GM18505 (cell line): ENCODE data around the gene ADAMTS6.

Source experiments
- ATAC-seq: cut with Tn5 transposase; IDR thresholded peaks from one replicate; pipeline ENCODE4 v1.9.1; 2021; ENCODE audit not compliant: unreplicated experiment
- POLR2A ChIP-seq: IDR thresholded peaks from 4 replicates; pipeline ENCODE4 v1.6.1; 2011; ENCODE audit warnings: borderline replicate concordance; ENCODE audit not compliant: insufficient read depth, insufficient read length; ENCODE audit errors: extremely low read depth

Gene ADAMTS6

DNA sequence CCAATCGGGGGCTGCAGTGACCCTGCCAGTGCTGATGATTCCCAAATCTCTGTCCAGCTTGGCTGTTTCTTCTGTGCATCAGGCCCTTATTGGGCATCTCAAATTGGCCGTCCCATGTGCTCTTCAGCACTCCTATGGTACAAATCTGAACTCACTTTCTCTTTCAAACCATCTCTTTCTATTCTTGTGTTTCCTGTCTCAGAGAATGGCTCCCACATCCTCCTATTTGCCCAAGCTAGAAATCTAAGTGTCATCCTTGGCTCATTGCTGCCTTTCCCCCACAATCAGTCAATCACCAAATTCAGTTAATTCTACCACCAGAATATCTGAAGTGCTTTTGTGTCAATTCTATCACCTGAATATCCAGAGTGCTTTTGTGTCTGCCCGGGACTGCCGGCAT lies 376.4 kb downstream of the ADAMTS6 start:
- peak; percentile 27 for TF ChIP-seq POLR2A
- no peak for ATAC-seq

DNA sequence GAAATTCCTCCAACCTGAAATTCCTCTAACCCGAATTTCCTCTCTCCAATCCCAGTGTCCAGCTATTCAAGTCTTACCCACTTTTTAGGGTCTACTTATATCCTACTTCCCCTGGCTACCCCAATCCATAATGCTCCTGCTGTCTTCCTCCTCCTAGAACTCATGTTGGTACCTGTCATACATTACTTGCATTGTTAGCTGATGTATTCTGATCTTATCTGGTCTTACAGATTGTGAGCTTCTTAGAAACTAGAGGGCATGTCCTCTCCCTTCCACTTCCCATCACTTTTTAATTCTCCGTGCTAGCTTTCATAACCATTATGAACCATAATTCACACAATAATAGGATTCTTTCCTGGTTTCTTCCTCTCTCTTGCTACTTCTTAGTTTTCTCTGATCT lies 376.9 kb downstream of the ADAMTS6 start:
- no peak for ATAC-seq
- no peak for TF ChIP-seq POLR2A

DNA sequence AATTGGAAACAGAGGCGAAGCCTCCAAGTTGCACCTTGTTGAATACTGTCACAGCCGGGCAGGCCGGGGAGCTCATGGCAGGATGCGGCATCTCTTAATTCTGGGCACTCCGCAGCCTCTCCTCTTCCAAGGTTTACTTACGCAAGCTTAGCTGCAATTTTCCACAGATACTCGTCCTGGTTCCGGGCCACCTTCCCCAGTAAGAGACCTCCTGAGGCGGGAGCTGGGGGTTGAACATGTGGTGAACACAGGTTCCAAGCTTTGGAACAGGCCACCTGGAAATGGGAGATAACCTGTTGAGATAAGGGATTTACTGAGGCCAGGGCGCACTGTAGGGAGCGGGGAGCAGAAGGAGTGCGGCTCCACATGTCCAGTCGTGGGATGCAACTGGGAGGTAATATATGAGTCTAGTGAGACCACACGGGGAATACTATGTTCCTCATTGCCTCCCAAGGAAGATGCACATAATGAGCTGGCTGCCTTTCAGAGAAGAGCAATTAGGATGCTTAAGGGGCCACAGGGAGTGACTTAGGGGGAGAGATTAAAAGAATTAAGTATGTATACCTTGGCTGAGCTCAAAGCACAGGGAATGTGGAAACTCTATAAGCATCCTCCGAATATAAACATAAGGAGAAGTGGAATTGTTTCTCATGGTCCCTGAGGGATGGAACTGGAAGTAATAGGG lies 377.8 kb downstream of the ADAMTS6 start:
- no peak for TF ChIP-seq POLR2A
- ATAC-seq: no peak

DNA sequence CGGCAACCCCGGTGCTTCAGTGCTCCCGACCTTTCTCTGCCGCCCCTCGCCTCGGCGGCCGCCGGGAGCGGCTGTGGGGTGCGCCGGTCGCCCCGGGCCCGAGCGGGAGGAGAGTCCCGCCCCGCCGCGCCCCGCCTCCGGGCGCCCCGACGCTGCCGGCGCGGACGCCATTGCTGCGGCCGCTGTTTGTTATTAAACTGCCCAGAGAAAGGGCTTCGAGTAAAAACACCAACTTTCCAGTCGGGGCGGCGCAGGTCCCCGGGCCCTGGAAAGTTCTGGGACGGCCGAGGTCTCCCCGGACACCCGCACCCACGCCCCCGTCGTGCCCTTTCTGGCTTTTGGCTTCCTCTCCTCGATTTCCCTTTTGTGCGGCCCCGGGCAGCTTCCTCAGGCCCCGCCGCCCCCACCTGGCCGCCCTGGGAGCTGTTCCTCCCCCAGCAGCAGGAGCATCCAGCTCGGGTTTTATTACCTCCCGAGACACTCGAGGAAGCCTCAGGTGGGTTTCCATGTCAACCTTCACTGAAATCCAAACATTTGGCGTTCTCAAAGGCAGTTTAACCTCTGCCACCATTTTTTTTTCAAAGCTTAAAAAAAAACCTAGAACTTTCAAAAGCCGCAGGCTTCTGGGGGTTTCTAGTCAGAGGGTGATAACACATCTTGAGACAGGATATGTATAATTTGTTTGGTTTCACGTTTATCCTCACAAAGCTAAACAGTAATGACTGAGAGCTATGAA lies 378.6 kb downstream of the ADAMTS6 start:
- ATAC-seq: peak; percentile 65
- TF ChIP-seq POLR2A: peak; percentile 85

DNA sequence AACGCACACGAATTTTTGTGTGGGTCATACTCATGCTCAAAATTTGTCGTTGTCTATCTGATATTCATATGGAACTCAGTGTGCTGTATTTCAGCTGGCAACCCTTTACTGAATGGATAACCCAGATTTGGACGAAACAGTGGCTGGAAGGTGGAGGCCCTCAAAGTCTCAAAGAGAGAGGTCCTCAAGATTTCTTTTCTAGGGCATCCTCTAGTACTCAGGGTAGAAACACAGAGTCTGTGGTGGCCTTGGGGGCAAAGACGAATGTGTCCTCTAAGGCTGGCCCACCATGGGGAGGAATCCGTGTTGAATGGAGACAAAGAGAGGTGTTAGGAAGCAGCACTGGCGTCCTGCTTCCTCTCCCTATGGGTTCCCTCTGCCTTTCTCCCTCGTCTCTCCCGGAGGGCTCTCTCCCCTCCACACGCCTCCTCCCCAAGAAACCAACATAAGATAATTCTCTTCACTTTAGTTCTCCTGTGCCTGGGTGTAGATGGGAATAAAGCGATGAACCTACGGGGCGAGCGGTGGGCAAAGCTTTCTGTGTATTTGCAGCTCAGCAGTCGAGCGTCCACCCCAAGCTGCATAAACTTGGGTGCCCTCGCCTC lies 379.2 kb downstream of the ADAMTS6 start:
- peak; percentile 28 for ATAC-seq

DNA sequence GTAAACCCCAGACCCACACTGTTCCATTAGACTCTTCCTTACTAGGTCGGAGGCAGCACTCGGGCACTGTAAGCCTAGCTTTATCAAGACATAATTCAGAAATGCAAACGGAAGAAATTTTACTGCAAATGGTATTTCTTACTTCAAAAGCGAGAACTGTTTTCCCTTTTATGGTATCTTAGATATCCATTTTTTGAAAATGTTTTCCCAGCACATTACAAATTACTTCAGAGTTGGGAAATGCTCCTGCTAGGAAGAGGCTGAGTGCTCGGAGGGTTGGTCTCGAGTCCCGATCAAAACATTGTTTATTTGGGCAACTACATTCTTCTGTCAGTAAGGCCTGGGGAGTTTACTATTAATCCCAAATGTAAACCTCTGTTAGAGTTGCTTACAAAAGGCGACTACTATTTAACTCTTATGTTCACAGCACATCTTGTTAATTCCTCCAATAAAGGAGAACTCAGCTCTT lies 380.1 kb downstream of the ADAMTS6 start:
- no peak for TF ChIP-seq POLR2A
- ATAC-seq: no peak

More for the DNA sequence above, 379.2 kb downstream of the ADAMTS6 start:
- no peak for TF ChIP-seq POLR2A

DNA sequence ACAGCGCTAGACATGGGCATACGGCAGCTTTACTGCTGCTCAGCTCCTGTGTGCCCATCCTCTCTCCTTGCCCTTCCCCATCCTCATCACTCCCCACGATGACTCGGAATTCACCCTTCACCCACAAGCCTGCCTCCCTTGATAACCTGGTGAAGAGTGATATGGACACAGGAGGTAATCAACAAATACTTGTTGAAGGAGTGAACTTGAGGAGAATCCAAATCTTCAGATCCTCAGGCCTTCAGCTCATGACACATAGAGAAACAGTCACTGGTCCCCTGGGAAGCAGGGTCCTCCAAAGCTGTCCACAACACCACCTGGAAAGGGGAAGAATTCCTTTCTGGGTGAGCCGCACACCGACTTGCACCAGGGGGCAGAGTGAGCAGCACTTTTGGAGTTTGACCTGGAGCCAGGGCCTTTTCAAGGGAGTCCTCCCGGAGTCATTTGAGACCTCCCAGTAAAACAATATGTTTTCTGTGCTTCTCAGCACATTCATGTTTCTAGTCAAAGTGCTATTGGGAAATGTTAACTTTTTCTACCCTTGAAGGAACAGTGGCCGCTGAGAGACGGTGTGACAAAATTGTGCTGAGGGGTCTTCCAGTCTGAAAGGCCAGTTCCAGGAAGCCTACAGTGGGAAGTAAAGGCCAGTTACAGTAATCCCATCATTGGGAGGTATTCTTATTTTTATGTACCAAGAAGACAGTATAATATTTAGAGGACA lies 380.6 kb downstream of the ADAMTS6 start:
- no peak for ATAC-seq
- TF ChIP-seq POLR2A: no peak
